Endothelial cell of umbilical vein (primary cell): ENCODE data around the gene TUBA3D.
"Not testable (repeated sequence)": the region's sequence is repeated elsewhere in the genome, so short reads cannot be mapped to it uniquely, and the experiment has no call there.

Experiments
- POLR2A ChIP-seq: IDR thresholded peaks from 2 replicates; pipeline ENCODE4 v1.6.1; 2012; ENCODE audit warnings: low read depth, mild to moderate bottlenecking, control low read depth, low read length
- POLR2AphosphoS5 ChIP-seq: IDR thresholded peaks from 2 replicates; pipeline ENCODE4 v1.6.1; 2012; ENCODE audit warnings: low read depth, mild to moderate bottlenecking, control low read depth, low read length, moderate library complexity; ENCODE audit not compliant: insufficient read depth
- TF ChIP-seq, protein P1 (sequence below), 2 donors: IDR thresholded peaks; 1 replicate in 1 of 2; 2 replicates in 1 of 2; pipeline ENCODE4 v1.5.1; 2011; ENCODE audit warnings: low read length in 2 of 2, mild to moderate bottlenecking in 2 of 2, moderate library complexity in 2 of 2, control low read depth in 1 of 2, inconsistent platforms in 1 of 2, low read depth in 1 of 2; ENCODE audit not compliant: insufficient read depth in 1 of 2; ENCODE audit errors: extremely low read depth in 1 of 2

DNA sequence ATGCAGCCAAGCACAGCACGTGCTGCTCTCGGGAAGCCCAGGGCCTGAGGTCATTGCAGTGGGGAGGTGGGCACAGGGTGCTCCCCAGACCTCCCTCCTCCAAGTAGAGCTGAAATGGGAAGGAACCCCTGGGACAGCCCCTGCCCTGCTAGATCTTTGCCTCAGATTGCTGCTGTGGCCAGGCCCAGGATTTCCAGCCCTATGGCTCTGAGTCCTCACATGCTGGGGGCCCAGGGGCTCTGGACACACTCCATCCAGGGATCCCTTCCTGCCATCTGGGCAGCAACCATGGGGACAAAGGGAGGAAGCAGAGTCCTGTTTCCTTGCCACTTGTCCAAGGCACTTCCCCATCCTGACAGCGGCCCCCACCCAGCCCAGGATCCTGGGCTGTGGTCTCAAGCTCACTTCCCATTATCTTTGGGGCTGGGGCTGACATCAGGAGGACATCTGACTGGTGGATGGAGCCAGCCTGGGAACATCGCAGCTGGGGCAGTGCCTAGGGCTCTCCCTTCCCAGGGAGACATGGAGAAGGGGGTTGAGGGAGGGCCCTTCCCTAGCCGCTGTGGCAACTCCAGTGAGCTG is 54.0 kb downstream of the TUBA3D start:
- not testable (repeated sequence) for TF ChIP-seq POLR2AphosphoS5, POLR2A
- TF ChIP-seq, protein P1, sequence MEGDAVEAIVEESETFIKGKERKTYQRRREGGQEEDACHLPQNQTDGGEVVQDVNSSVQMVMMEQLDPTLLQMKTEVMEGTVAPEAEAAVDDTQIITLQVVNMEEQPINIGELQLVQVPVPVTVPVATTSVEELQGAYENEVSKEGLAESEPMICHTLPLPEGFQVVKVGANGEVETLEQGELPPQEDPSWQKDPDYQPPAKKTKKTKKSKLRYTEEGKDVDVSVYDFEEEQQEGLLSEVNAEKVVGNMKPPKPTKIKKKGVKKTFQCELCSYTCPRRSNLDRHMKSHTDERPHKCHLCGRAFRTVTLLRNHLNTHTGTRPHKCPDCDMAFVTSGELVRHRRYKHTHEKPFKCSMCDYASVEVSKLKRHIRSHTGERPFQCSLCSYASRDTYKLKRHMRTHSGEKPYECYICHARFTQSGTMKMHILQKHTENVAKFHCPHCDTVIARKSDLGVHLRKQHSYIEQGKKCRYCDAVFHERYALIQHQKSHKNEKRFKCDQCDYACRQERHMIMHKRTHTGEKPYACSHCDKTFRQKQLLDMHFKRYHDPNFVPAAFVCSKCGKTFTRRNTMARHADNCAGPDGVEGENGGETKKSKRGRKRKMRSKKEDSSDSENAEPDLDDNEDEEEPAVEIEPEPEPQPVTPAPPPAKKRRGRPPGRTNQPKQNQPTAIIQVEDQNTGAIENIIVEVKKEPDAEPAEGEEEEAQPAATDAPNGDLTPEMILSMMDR (IDR thresholded peaks at IDR 0.05; ENCODE audit: extremely low read depth in 1 of 2, insufficient read depth in 1 of 2, low read depth in 1 of 2, low read length in 2 of 2) = not testable (repeated sequence)
